IPS-18a (cell line): Measurements from ENCODE around the gene PPP1R1C.

Experiments
- H3K27ac ChIP-seq: one replicate; pipeline ENCODE4 v1.5.1; 2013; ENCODE audit warnings: low read length
- H3K27me3 ChIP-seq: one replicate; pipeline ENCODE4 v1.6.1; 2013; ENCODE audit warnings: mild to moderate bottlenecking, low read length; ENCODE audit not compliant: control insufficient read depth, insufficient read depth
- H3K36me3 ChIP-seq: one replicate; pipeline ENCODE4 v1.6.1; 2013; ENCODE audit warnings: low read depth, low read length; ENCODE audit not compliant: control insufficient read depth
- H3K4me1 ChIP-seq: one replicate; pipeline ENCODE4 v1.6.1; 2013; ENCODE audit warnings: low read depth, low read length; ENCODE audit not compliant: control insufficient read depth
- H3K4me3 ChIP-seq: one replicate; pipeline ENCODE4 v1.5.1; 2013; ENCODE audit warnings: low read length
- H3K9ac ChIP-seq: one replicate; pipeline ENCODE4 v1.6.1; 2013; ENCODE audit warnings: mild to moderate bottlenecking, low read length, moderate library complexity
- H3K9me3 ChIP-seq: one replicate; pipeline ENCODE4 v1.6.1; 2013; ENCODE audit warnings: low read depth, low read length; ENCODE audit not compliant: control insufficient read depth

The PPP1R1C gene

DNA sequence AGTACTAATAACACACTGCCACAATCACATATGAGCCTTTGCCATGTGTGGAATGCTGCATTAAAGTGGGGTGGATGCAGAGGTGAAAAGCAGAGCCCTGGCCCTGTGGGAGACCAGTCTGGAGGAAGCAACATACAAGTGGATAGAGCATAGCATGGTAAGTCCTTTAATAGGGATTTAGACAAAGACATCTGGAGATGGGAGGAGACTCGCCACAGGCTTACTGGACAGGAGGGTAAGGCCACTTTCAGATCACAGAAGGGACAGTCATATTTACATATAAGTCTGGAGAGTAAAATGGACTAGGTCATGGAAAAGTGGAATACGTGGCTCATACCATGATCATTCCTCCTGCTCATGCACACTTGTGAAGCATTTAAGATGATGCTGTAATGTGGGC lies 84.3 kb downstream of the PPP1R1C start:
- H3K27me3 ChIP-seq: no peaks in the 10 kb centered on the region
- no peaks in the 10 kb centered on the region for H3K36me3 ChIP-seq
- H3K9ac ChIP-seq: no peak overlapping the region
- no peaks in the 10 kb centered on the region for H3K9me3 ChIP-seq
- no peak overlapping the region for H3K4me3 ChIP-seq
- no peak overlapping the region for H3K27ac ChIP-seq
- H3K4me1 ChIP-seq: peaks cover 16% of the 10 kb centered on the region

DNA sequence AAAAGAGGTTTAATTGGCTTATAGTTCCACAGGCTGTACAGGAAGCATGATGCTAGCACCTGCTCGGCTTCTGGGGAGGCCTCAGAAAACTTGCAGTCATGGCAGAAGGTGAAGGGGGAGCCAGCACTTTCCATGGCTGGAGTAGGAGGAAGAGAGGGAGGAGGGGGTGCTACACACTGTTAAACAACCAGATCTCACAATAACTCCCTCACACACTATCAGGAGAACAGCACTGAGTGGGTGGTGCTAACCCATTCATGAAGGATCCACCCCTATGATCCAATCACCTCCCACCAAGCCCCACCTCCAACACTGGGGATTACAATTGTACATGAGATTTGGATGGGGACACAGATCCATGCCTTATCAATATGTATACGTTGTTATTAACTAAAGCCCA lies 85.1 kb downstream of the PPP1R1C start:
- Histone ChIP-seq H3K4me1 (peaks cover 16% of the 10 kb centered on the region), H3K27me3 (no peaks in the 10 kb centered on the region), H3K4me3 (no peak overlapping the region), H3K36me3 (no peaks in the 10 kb centered on the region), H3K9ac (no peak overlapping the region), H3K27ac (no peak overlapping the region), H3K9me3 (no peaks in the 10 kb centered on the region)

DNA sequence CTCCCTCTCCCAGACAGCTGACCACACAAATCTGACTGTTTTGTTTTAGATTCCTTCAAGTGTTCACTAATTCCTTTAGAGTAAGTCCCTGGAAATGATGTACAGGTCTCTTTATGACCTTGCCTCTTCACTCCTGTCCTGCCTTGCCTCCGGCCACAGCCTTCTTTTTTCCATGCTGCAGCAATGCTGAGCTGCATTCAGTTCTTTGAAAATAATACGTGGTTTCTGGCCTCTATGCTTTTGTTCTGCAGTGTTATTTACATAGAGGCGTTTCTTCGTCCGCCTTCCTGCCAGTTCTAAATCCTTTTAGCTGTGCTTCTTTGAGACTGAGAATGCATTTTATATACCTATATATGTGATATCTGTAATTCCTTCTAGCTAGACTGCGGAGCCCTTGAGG lies 87.2 kb downstream of the PPP1R1C start:
- Histone ChIP-seq H3K4me1 (peaks cover 16% of the 10 kb centered on the region), H3K27ac (no peak overlapping the region), H3K9me3 (no peaks in the 10 kb centered on the region), H3K27me3 (no peaks in the 10 kb centered on the region), H3K9ac (no peak overlapping the region), H3K4me3 (no peak overlapping the region), H3K36me3 (no peaks in the 10 kb centered on the region)

DNA sequence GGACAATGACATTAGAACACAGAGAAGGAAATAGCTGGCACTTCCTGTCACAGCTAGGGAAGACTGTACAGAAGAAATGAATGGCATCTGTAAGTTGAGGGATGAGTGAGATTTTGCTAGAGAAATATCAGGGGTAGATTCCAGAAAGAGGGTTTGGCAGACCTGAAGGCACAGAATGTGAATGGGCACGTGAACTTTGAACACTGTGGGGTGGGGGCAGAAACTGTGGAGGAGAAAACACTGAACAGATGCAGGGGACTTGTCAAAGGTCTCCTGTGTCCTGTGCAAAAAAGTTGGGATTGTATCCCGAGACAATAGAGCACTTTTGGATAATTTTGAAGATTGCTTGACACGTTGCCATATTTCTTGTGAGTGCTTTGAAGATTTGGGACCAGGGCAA lies 88.0 kb downstream of the PPP1R1C start:
- Histone ChIP-seq H3K9me3 (no peaks in the 10 kb centered on the region), H3K27me3 (no peaks in the 10 kb centered on the region), H3K36me3 (no peaks in the 10 kb centered on the region), H3K9ac (no peak overlapping the region), H3K4me1 (peaks cover 8% of the 10 kb centered on the region), H3K27ac (no peak overlapping the region), H3K4me3 (no peak overlapping the region)

DNA sequence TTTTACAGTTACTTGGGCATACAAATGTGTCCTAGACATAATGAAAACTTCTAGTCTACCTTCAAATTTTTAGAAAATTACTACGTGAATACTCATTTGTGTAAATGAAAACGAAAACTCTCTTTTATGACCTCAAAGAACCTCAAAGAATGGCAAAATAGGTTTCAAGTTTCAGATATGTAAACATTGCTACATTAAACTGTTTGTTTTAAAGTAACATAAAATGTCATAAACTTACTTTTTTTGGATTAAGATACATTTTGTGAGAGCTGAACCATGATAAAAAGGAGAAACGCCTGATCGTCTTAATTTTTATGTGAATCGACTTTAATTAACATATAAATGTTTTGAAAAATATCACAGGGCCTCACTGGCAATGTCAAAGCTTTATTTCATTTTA lies 91.4 kb downstream of the PPP1R1C start:
- H3K36me3 ChIP-seq: no peaks in the 10 kb centered on the region
- no peaks in the 10 kb centered on the region for H3K4me1 ChIP-seq
- H3K4me3 ChIP-seq: no peak overlapping the region
- no peak overlapping the region for H3K27ac ChIP-seq
- no peak overlapping the region for H3K9ac ChIP-seq
- no peaks in the 10 kb centered on the region for H3K27me3 ChIP-seq
- no peaks in the 10 kb centered on the region for H3K9me3 ChIP-seq

DNA sequence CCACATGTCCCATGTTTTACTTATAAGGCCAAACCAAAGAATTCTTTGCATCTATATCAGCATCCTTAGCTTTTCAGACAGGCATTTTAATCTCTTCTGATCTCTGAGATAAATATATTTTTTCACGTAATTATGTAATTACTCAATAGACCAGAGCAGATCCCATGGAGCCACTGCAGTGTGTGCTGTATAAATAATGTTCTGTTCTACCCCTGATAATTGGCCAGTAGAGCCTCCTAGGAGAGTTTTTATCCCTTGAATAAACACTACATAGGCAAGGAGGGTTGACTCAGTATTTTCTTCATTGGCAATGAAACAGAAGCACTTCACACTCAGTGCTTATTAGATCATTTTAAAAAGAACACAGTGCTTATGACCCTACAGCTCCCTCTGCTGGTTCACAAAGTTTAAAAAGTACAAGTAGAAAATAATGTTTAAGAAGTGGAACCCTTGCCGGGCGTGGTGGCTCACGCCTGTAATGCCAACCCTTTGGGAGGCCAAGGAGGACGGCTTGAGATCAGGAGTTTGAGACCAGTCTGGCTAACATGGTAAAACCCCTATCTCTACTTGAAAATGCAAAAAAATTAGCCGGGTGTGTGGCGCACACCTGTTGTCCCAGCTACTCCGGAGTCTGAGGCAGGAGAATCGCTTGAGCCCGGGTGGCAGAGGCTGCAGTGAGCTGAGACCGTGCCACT lies 91.9 kb downstream of the PPP1R1C start:
- H3K9me3 ChIP-seq: no peaks in the 10 kb centered on the region
- H3K36me3 ChIP-seq: no peaks in the 10 kb centered on the region
- H3K9ac ChIP-seq: no peak overlapping the region
- H3K4me1 ChIP-seq: no peaks in the 10 kb centered on the region
- no peak overlapping the region for H3K4me3 ChIP-seq
- no peak overlapping the region for H3K27ac ChIP-seq
- H3K27me3 ChIP-seq: no peaks in the 10 kb centered on the region

DNA sequence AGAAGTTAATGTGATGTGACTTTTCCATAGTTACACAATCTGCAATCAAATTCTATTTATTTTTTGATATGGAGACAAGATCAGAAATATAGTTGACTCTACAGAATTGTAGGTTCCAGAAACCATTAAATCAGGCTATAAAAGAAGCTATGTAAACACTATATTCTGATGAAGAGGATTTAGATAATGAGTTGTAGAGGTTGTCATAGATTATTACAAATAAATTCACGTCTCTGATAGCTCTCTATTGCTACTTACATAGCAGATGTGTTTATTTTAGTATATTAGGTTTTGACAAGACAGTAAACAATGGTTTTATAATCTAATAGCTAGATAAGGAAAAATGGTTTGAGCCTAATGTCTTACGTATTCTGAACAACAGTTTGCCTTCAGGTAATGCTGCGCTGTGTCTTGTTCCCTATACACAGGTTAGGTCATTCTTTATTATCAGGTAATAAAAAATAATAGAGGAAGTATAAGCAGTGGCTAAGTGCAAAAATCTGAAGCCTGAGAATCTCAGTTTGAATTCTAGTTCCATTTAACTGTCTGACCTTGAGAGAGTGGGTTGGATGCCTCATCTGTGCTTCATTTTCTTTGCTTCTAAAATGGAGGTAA lies 93.4 kb downstream of the PPP1R1C start:
- Histone ChIP-seq H3K4me1 (no peaks in the 10 kb centered on the region), H3K27me3 (no peaks in the 10 kb centered on the region), H3K36me3 (no peaks in the 10 kb centered on the region), H3K4me3 (no peak overlapping the region), H3K27ac (no peak overlapping the region), H3K9ac (no peak overlapping the region), H3K9me3 (no peaks in the 10 kb centered on the region)

DNA sequence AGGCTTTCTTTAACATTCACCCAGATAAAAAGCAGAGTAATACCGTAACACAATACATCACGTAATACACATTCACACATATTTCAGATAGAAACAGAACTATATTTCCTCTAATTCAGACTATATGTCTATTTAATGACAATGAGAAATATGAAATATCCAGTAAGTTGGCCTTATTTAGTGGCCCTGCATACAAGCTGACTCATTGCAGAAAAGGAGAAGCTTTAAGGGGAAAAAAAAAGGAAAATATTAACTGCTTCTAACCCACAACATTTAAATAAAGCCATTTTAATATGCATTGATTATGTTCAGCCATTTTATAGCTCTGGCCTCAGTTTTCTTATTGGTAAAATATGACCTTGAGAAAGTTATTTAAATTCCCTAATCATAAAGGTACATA lies 94.8 kb downstream of the PPP1R1C start:
- Histone ChIP-seq H3K4me3 (no peak overlapping the region), H3K27ac (no peak overlapping the region), H3K36me3 (no peaks in the 10 kb centered on the region), H3K9ac (no peak overlapping the region), H3K9me3 (no peaks in the 10 kb centered on the region), H3K27me3 (no peaks in the 10 kb centered on the region), H3K4me1 (no peaks in the 10 kb centered on the region)

DNA sequence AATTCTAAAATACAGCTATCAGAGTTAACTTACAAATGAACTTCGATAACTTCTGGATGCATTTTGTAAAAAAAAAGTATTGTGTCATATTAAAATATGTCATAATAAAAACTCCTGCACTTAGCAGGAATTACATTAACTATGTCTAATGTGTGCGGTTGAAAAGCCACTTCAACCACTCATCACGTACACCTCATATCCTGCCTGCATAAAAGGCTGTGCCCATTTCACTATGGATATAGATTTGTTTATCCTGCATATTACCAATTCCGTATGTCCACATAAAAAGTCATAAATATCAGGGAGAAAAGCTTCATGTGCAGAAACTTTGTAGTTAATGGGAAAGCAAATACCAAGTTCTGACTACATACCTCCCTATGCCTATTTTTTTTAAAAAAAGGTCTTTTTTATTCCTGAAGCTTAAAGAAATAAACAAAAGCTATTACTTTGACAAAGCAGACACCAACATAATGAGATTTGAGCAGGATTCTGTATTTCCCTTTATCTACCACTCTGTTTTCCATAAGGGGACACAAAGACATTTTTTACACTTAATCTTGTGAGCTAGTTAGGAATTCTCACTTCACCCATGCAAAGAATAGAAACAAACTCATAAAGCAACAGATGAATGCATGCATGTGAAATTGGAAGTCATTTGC lies 96.1 kb downstream of the PPP1R1C start:
- Histone ChIP-seq H3K27ac (no peak overlapping the region), H3K9me3 (no peaks in the 10 kb centered on the region), H3K4me3 (no peak overlapping the region), H3K36me3 (no peaks in the 10 kb centered on the region), H3K4me1 (no peaks in the 10 kb centered on the region), H3K9ac (no peak overlapping the region), H3K27me3 (no peaks in the 10 kb centered on the region)

DNA sequence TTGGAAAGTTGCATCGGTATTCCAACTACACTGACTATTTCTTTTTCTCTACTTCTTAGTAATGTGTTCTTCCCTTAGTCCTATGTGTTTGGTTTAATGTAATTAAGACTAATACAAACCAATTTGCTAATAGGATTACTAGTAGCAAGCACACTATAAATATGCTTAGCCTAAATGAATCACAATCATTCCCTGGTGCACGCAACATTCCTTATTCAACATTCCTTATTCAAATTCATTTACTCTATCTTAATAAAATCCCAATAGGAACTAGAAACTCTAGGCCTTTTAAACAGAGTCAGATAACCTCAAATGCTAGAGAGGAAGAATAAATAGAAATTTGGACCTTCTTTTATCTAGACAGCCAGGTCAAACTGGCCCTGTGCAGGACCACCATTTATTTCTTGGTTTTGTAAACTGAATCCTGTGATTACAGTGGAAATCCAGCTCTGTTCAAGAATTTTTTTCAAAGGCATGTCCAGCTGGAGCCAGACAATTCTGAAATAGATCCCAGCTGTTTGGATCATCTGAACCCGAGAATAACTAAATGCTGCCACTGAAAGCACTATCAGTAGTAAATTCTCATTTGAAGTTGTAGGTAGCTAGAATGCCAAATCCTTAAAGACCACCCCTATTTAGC lies 103.1 kb downstream of the PPP1R1C start:
- Histone ChIP-seq H3K27ac (no peak overlapping the region), H3K9me3 (no peaks in the 10 kb centered on the region), H3K9ac (no peak overlapping the region), H3K27me3 (no peaks in the 10 kb centered on the region), H3K4me1 (no peaks in the 10 kb centered on the region), H3K4me3 (no peak overlapping the region), H3K36me3 (no peaks in the 10 kb centered on the region)

DNA sequence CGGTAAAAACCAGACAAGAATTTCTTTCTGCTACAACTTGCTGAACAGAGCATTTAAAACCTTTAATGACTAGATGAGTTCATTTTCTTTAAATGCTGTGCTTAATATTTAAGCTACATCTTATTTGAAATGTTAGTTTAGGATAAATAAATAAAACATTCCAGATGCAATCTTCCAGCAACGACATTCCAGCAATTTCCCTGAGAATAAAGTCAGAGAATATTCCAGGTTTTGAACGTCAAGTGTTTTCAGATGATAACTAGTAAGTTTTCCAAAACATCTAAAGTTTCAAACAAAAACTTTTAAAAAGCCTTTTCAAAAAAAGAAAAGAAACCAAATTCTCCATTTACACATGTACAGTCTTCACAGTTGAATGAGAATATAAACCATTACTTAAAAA lies 104.8 kb downstream of the PPP1R1C start:
- Histone ChIP-seq H3K4me1 (no peaks in the 10 kb centered on the region), H3K4me3 (no peak overlapping the region), H3K9me3 (no peaks in the 10 kb centered on the region), H3K27ac (no peak overlapping the region), H3K27me3 (no peaks in the 10 kb centered on the region), H3K36me3 (no peaks in the 10 kb centered on the region), H3K9ac (no peak overlapping the region)
